IMR-90 (cell line): ENCODE results near the gene AKR1C8. TPM values are rescaled to one million over a fixed set of nuclear protein-coding genes. Genes with fewer than 3 reads are reported as not detected.

Source experiments
- ATAC-seq: fragments of 200-7000 bp; cut with Tn5 transposase; 2 replicates; pipeline ENCODE4 v1.9.1; 2020; ENCODE audit warnings: low read depth, mild to moderate bottlenecking, moderate library complexity
- BruUV-seq: library from RNA; stranded (reverse); fragments of 400-500 nt; replicated peaks from 2 replicates; lab custom pipeline; 2021; lab: Mats Ljungman, UMichigan
- CTCF ChIA-PET: fragments of 300-600 bp; formaldehyde crosslinking; extraction: SDS; loops from one replicate; lab custom pipeline; 2021; ENCODE audit warnings: antibody characterized with exemption; lab: Yijun Ruan, JAX
- POLR2A ChIA-PET: fragments of 300-600 bp; sonication (Branson Sonifier 250); formaldehyde crosslinking; loops from one replicate; lab custom pipeline; 2022; ENCODE audit warnings: antibody characterized with exemption; ENCODE audit not compliant: unreplicated experiment; lab: Charles Lee
- DNase-seq: peaks from one replicate; pipeline ENCODE4 v3.0.0; 2013
- H2AFZ ChIP-seq: replicated peaks from 2 replicates; pipeline ENCODE3; 2013; ENCODE audit warnings: low read length, mild to moderate bottlenecking; ENCODE audit not compliant: poor library complexity
- H2AK5ac ChIP-seq: 2 replicates; pipeline ENCODE4 v1.6.1; 2013; ENCODE audit warnings: low read depth, low read length, inconsistent platforms
- H2AK9ac ChIP-seq: replicated peaks from 2 replicates; pipeline ENCODE3; 2013; ENCODE audit warnings: mild to moderate bottlenecking, low read depth, low read length, moderate library complexity; ENCODE audit not compliant: poor library complexity
- H2BK120ac ChIP-seq: 2 replicates; pipeline ENCODE4 v1.6.1; 2013; ENCODE audit warnings: low read depth, low read length, inconsistent platforms
- H2BK15ac ChIP-seq: 3 replicates; pipeline ENCODE4 v1.6.1; 2013; ENCODE audit warnings: low read depth, low read length, inconsistent platforms
- H2BK20ac ChIP-seq: 2 replicates; pipeline ENCODE4 v1.6.1; 2013; ENCODE audit warnings: low read depth, mild to moderate bottlenecking, inconsistent platforms, low read length, moderate library complexity
- H2BK5ac ChIP-seq: 2 replicates; pipeline ENCODE4 v1.6.1; 2013; ENCODE audit warnings: mild to moderate bottlenecking, low read depth, low read length, inconsistent platforms; ENCODE audit not compliant: poor library complexity, severe bottlenecking
- H3K14ac ChIP-seq: replicated peaks from 2 replicates; pipeline ENCODE4 v1.6.1; 2013; ENCODE audit warnings: low read depth, low read length, inconsistent platforms
- H3K18ac ChIP-seq: 2 replicates; pipeline ENCODE4 v1.6.1; 2013; ENCODE audit warnings: low read depth, low read length, control low read depth
- H3K23ac ChIP-seq: 2 replicates; pipeline ENCODE4 v1.6.1; 2013; ENCODE audit warnings: low read depth, low read length, inconsistent platforms
- H3K27ac ChIP-seq: 2 replicates; pipeline ENCODE4 v1.5.1; 2013; ENCODE audit warnings: mild to moderate bottlenecking, control low read depth, low read length; ENCODE audit not compliant: insufficient read depth
- H3K27me3 ChIP-seq: 2 replicates; pipeline ENCODE4 v1.6.1; 2013; ENCODE audit warnings: low read length; ENCODE audit not compliant: control insufficient read depth, insufficient read depth
- H3K36me3 ChIP-seq: 2 replicates; pipeline ENCODE4 v1.6.1; 2013; ENCODE audit warnings: low read length, mixed read lengths; ENCODE audit not compliant: control insufficient read depth, insufficient read depth
- H3K4ac ChIP-seq: 2 replicates; pipeline ENCODE4 v1.6.1; 2013; ENCODE audit warnings: low read depth, low read length, inconsistent platforms
- H3K4me1 ChIP-seq: 2 replicates; pipeline ENCODE4 v1.6.1; 2013; ENCODE audit warnings: low read length, mixed read lengths; ENCODE audit not compliant: control insufficient read depth, insufficient read depth
- H3K4me2 ChIP-seq: 2 replicates; pipeline ENCODE4 v1.6.1; 2013; ENCODE audit warnings: low read depth, mild to moderate bottlenecking, control low read depth, low read length, moderate library complexity
- H3K4me3 ChIP-seq: 2 replicates; pipeline ENCODE4 v1.5.1; 2013; ENCODE audit warnings: low read depth, mild to moderate bottlenecking, control low read depth, low read length, moderate library complexity; ENCODE audit not compliant: insufficient read depth
- H3K56ac ChIP-seq: 2 replicates; pipeline ENCODE4 v1.6.1; 2013; ENCODE audit warnings: low read length, inconsistent platforms; ENCODE audit not compliant: insufficient read depth; ENCODE audit errors: extremely low read depth
- H3K79me1 ChIP-seq, 2 experiments: 2 replicates each; pipeline ENCODE4 v1.6.1; 2013; ENCODE audit warnings: low read length in 2 of 2, inconsistent platforms in 1 of 2, low read depth in 1 of 2
- H3K9ac ChIP-seq: 2 replicates; pipeline ENCODE4 v1.6.1; 2013; ENCODE audit warnings: low read depth, low read length, control low read depth
- H3K9me1 ChIP-seq: 2 replicates; pipeline ENCODE4 v1.6.1; 2013; ENCODE audit warnings: low read length, inconsistent platforms; ENCODE audit not compliant: insufficient read depth
- H3K9me3 ChIP-seq: 2 replicates; pipeline ENCODE4 v1.6.1; 2013; ENCODE audit warnings: low read length; ENCODE audit not compliant: control insufficient read depth, insufficient read depth
- H4K20me1 ChIP-seq: 2 replicates; pipeline ENCODE4 v1.6.1; 2013; ENCODE audit warnings: low read length, inconsistent platforms; ENCODE audit not compliant: insufficient read depth
- H4K5ac ChIP-seq: 2 replicates; pipeline ENCODE4 v1.6.1; 2013; ENCODE audit warnings: mild to moderate bottlenecking, low read depth, low read length, control low read depth
- H4K8ac ChIP-seq, 2 experiments: 2 replicates each; pipeline ENCODE4 v1.6.1; 2013; ENCODE audit warnings: low read depth in 2 of 2, low read length in 2 of 2, control low read depth in 1 of 2, inconsistent platforms in 1 of 2
- H4K91ac ChIP-seq: 2 replicates; pipeline ENCODE4 v1.6.1; 2013; ENCODE audit warnings: low read depth, low read length, inconsistent platforms; ENCODE audit not compliant: insufficient read depth
- BHLHE40 ChIP-seq: fragments of 150-350 bp; IDR thresholded peaks from 2 replicates; pipeline ENCODE4 v1.6.1; 2016; ENCODE audit warnings: mild to moderate bottlenecking, low read depth, low read length
- CEBPB ChIP-seq: IDR thresholded peaks from 2 replicates; pipeline ENCODE4 v1.6.1; 2012; ENCODE audit warnings: low read depth, low read length, improper control_type of control experiment
- CHD1 ChIP-seq: IDR thresholded peaks from 2 replicates; pipeline ENCODE4 v1.6.1; 2012; ENCODE audit warnings: low read depth, low read length, improper control_type of control experiment
- FOS ChIP-seq: fragments of 150-350 bp; IDR thresholded peaks from 2 replicates; pipeline ENCODE4 v1.6.1; 2016; ENCODE audit warnings: low read depth, low read length
- MAFK ChIP-seq: IDR thresholded peaks from 2 replicates; pipeline ENCODE4 v1.6.1; 2012; ENCODE audit warnings: low read depth, low read length, improper control_type of control experiment
- MAZ ChIP-seq: IDR thresholded peaks from 2 replicates; pipeline ENCODE4 v1.6.1; 2012; ENCODE audit warnings: low read depth, mild to moderate bottlenecking, low read length, improper control_type of control experiment, moderate library complexity, borderline replicate concordance
- MXI1 ChIP-seq: IDR thresholded peaks from 2 replicates; pipeline ENCODE4 v1.6.1; 2012; ENCODE audit warnings: low read depth, mild to moderate bottlenecking, low read length, moderate library complexity, borderline replicate concordance
- NFE2L2 ChIP-seq: fragments of 150-350 bp; IDR thresholded peaks from 2 replicates; pipeline ENCODE4 v1.6.1; 2016; ENCODE audit warnings: low read depth, mild to moderate bottlenecking, low read length
- POLR2A ChIP-seq: IDR thresholded peaks from 2 replicates; pipeline ENCODE4 v1.6.1; 2012; ENCODE audit warnings: mild to moderate bottlenecking, low read depth, low read length
- RAD21 ChIP-seq: IDR thresholded peaks from 2 replicates; pipeline ENCODE4 v1.6.1; 2012; ENCODE audit warnings: low read length, improper control_type of control experiment
- RCOR1 ChIP-seq: IDR thresholded peaks from 2 replicates; pipeline ENCODE4 v1.6.1; 2012; ENCODE audit warnings: mild to moderate bottlenecking, low read length, improper control_type of control experiment; ENCODE audit not compliant: insufficient replicate concordance
- RFX5 ChIP-seq: IDR thresholded peaks from 2 replicates; pipeline ENCODE4 v1.8.0; 2012; ENCODE audit warnings: low read depth, mild to moderate bottlenecking, low read length, moderate library complexity
- WGBS, 2 experiments: methylation state at CpG; one replicate each; pipeline versions ENCODE4 v1.1.5 to v1.1.7; 2013; ENCODE audit warnings: missing lambda C conversion rate in 2 of 2; ENCODE audit not compliant: insufficient read length in 1 of 2; ENCODE audit errors: extremely low coverage in 2 of 2; 5-methylcytosine and 5-hydroxymethylcytosine counted together
- dilution Hi-C: fragments of 300-500 bp; cut with HindIII; formaldehyde crosslinking; loops from one replicate; pipeline ENCODE4 v1.14.3; 2018; ENCODE audit warnings: low sequenced_read_pairs; ENCODE audit not compliant: unreplicated experiment
- in situ Hi-C: fragments of 300-500 bp; cut with MboI; formaldehyde crosslinking; loops from 3 replicates; pipeline ENCODE4 v1.14.3; 2019; ENCODE audit warnings: low sequenced_read_pairs, inconsistent platforms, mixed read lengths
- intact Hi-C: fragments of 100-400 bp; cut with micrococcal nuclease; formaldehyde crosslinking; loops from 2 replicates; pipeline ENCODE4 v1.10.0; 2022
- polyA plus RNA-seq, 3 experiments: library from polyadenylated mRNA; depleted of rRNA; stranded (reverse); fragments of >200 nt; gene quantifications; 2 replicates each; pipeline ENCODE4 v1.2.3, GENCODE V29; 2012; ENCODE audit warnings: low replicate concordance in 1 of 3
- total RNA-seq: library from RNA; depleted of rRNA; stranded (reverse); fragments of >200 nt; gene quantifications from 2 replicates; pipeline ENCODE4 v1.2.3, GENCODE V29; 2012
- TF ChIP-seq, protein P1 (sequence below): conservative IDR thresholded peaks from 2 replicates; pipeline ENCODE4 v1.5.1; 2012; ENCODE audit warnings: mild to moderate bottlenecking, low read depth, low read length, improper control_type of control experiment
- TF ChIP-seq, protein P2 (sequence below): fragments of 150-350 bp; IDR thresholded peaks from 2 replicates; pipeline ENCODE4 v1.6.1; 2016; ENCODE audit warnings: low read depth, mild to moderate bottlenecking, low read length, moderate library complexity, borderline replicate concordance

AKR1C8 gene
- total and polyA plus RNA-seq, 2 of the 4 experiments (the other 2 are of a cell fraction) = not detected

DNA sequence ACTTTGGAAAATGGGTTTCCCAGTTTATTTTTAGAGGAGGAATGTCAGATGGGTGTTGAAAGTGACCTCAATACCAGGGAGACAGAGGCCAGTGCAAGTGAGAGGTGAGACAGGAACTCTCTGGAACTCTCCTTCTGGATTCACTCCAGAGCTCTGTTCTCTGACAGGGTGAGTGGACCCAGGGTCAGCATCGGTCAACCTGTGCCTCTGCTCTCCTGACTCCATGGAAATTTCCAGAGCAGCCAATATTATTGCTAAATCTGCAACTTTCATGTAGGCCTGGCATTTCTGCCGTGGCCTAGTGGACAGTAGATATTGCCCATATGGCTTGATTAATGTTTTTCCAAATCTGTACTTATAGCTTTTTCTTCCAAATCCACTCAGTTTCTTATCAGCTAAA is 31.9 kb upstream of the AKR1C8 start:
- Histone ChIP-seq H3K36me3 (no peaks in the 10 kb centered on the region), H4K5ac (no peak overlapping the region), H4K20me1 (no peaks in the 10 kb centered on the region), H2AK9ac (no peak overlapping the region), H3K9me1 (no peaks in the 10 kb centered on the region), H2AK5ac (no peak overlapping the region), H3K56ac (no peak overlapping the region), H3K14ac (no peak overlapping the region), H2AFZ (no peak overlapping the region), H4K8ac (no peak overlapping the region), H2BK15ac (no peak overlapping the region), H3K9me3 (no peaks in the 10 kb centered on the region), H3K27me3 (no peaks in the 10 kb centered on the region), H3K9ac (no peak overlapping the region), H2BK20ac (no peak overlapping the region), H3K4ac (no peak overlapping the region), H3K4me3 (no peak overlapping the region), H2BK120ac (no peak overlapping the region), H2BK5ac (no peak overlapping the region), H3K79me1 (no peaks in the 10 kb centered on the region), H3K27ac (no peak overlapping the region), H3K4me2 (no peak overlapping the region), H3K4me1 (no peaks in the 10 kb centered on the region), H4K91ac (no peak overlapping the region), H3K18ac (no peak overlapping the region), H3K23ac (no peak overlapping the region)
- in situ Hi-C loops (no loop called here), intact Hi-C loops (no loop called here), dilution Hi-C loops (no loop called here)
- ChIA-PET POLR2A (no interaction called here), CTCF (no interaction called here)
- no TSS peak for BruUV-seq
- ATAC-seq (no peak), DNase-seq (no peak)
- WGBS, 2 experiments = no CpG with 5 or more reads among the region's 2 CpGs
- TF ChIP-seq NFE2L2 (no peak), RAD21 (no peak), POLR2A (no peak), RCOR1 (no peak), BHLHE40 (no peak), CEBPB (no peak), MXI1 (no peak), MAZ (no peak), CHD1 (no peak), RFX5 (no peak), MAFK (no peak), FOS (no peak)
- TF ChIP-seq, protein P1, sequence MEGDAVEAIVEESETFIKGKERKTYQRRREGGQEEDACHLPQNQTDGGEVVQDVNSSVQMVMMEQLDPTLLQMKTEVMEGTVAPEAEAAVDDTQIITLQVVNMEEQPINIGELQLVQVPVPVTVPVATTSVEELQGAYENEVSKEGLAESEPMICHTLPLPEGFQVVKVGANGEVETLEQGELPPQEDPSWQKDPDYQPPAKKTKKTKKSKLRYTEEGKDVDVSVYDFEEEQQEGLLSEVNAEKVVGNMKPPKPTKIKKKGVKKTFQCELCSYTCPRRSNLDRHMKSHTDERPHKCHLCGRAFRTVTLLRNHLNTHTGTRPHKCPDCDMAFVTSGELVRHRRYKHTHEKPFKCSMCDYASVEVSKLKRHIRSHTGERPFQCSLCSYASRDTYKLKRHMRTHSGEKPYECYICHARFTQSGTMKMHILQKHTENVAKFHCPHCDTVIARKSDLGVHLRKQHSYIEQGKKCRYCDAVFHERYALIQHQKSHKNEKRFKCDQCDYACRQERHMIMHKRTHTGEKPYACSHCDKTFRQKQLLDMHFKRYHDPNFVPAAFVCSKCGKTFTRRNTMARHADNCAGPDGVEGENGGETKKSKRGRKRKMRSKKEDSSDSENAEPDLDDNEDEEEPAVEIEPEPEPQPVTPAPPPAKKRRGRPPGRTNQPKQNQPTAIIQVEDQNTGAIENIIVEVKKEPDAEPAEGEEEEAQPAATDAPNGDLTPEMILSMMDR = no peak
- TF ChIP-seq, protein P2, sequence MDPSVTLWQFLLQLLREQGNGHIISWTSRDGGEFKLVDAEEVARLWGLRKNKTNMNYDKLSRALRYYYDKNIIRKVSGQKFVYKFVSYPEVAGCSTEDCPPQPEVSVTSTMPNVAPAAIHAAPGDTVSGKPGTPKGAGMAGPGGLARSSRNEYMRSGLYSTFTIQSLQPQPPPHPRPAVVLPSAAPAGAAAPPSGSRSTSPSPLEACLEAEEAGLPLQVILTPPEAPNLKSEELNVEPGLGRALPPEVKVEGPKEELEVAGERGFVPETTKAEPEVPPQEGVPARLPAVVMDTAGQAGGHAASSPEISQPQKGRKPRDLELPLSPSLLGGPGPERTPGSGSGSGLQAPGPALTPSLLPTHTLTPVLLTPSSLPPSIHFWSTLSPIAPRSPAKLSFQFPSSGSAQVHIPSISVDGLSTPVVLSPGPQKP = no peak
